Measurements from ENCODE around the gene JPH2. TPM values are rescaled to one million over a fixed set of nuclear protein-coding genes. Genes with fewer than 3 reads are reported as not detected.

The JPH2 gene
- total RNA-seq, 1 experiment from 2014 or later = 0.81 TPM

DNA sequence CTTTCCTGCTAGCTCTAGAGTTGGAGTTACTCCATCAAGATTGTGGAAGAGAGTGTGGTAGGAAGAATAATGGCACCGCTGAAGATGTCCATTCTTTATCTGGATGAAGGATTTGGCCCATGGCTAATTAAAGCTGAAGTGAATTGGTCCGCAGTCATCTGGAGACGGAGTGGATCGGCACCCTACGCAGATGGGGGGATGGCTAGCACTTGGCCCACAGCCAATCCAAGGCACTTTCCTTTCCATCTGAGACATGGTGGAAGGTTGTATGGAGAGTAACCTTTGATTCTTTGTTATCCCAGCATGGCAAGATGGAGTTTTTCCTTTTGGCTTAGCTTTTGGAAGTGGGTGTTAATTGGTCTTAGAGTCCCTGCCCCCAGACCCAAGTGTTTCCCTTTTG, 88.3 kb downstream of the JPH2 start:
- ChIA-PET CTCF (interaction anchor here (1.4 to 1.8 kb wide), 2 partner anchors 11 to 91 kb away, joined by 4 to 5 read pairs; no protein-coding TSS in a partner anchor), POLR2A (no interaction called here)
- DNase-seq (ENCODE audit: low spot score) (no peak), ATAC-seq (no peak)
- Mint-ChIP-seq H3K27me3 (ENCODE audit: low read depth) (no peaks in the 10 kb centered on the region; the same call in 1 of the 2 replicates), H3K27ac (no peak overlapping the region), H3K36me3 (no peaks in the 10 kb centered on the region), H3K4me3 (no peak overlapping the region), H3K4me1 (no peaks in the 10 kb centered on the region), H3K9me3 (peaks cover 5% of the 10 kb centered on the region; the same call in 1 of the 2 replicates)
- TF ChIP-seq, protein P1, sequence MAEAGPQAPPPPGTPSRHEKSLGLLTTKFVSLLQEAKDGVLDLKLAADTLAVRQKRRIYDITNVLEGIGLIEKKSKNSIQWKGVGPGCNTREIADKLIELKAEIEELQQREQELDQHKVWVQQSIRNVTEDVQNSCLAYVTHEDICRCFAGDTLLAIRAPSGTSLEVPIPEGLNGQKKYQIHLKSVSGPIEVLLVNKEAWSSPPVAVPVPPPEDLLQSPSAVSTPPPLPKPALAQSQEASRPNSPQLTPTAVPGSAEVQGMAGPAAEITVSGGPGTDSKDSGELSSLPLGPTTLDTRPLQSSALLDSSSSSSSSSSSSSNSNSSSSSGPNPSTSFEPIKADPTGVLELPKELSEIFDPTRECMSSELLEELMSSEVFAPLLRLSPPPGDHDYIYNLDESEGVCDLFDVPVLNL (CRISPR knock-in tag; IDR thresholded peaks at IDR 0.05; ENCODE audit: borderline replicate concordance, low read depth) = no peak
- no peak for TF ChIP-seq SMAD4 (CRISPR knock-in tag; IDR thresholded peaks at IDR 0.05)
- TF ChIP-seq, protein P2, sequence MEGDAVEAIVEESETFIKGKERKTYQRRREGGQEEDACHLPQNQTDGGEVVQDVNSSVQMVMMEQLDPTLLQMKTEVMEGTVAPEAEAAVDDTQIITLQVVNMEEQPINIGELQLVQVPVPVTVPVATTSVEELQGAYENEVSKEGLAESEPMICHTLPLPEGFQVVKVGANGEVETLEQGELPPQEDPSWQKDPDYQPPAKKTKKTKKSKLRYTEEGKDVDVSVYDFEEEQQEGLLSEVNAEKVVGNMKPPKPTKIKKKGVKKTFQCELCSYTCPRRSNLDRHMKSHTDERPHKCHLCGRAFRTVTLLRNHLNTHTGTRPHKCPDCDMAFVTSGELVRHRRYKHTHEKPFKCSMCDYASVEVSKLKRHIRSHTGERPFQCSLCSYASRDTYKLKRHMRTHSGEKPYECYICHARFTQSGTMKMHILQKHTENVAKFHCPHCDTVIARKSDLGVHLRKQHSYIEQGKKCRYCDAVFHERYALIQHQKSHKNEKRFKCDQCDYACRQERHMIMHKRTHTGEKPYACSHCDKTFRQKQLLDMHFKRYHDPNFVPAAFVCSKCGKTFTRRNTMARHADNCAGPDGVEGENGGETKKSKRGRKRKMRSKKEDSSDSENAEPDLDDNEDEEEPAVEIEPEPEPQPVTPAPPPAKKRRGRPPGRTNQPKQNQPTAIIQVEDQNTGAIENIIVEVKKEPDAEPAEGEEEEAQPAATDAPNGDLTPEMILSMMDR (IDR thresholded peaks at IDR 0.05) = no peak
- no peak for TF ChIP-seq CREB1 (CRISPR knock-in tag; IDR thresholded peaks at IDR 0.05)
- no peak for TF ChIP-seq STAT6 (CRISPR knock-in tag; conservative IDR thresholded peaks at IDR 0.05; ENCODE audit: low read depth)
- no peak for TF ChIP-seq USF2 (CRISPR knock-in tag; IDR thresholded peaks at IDR 0.05)
- TF ChIP-seq MAX (CRISPR knock-in tag; IDR thresholded peaks at IDR 0.05) = no peak
- TF ChIP-seq NFE2L1 (CRISPR knock-in tag; IDR thresholded peaks at IDR 0.05) = no peak
- no peak for TF ChIP-seq FOXK1 (CRISPR knock-in tag; IDR thresholded peaks at IDR 0.05)
- TF ChIP-seq ZNF317 (CRISPR knock-in tag; IDR thresholded peaks at IDR 0.05; ENCODE audit: borderline replicate concordance, low read depth) = no peak
- TF ChIP-seq ETV6 (CRISPR knock-in tag; IDR thresholded peaks at IDR 0.05) = no peak

DNA sequence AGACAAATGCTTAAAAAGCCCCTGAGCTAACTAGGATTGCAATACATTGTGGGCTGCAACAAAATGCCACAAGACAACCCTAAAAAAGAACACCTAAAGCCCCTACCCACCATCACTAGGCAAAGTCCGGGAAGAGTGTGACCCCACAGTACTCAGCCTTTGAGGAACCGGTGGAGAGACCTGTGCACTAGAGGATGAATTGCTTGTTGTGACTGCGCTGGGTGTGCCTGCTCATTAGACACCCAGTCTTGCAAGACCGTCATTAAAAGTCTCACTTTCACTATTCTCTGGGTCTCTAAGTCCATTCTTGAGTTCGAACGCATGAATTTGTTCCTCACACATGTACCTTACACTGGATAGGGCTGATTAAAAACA, 88.7 kb downstream of the JPH2 start:
- ChIA-PET POLR2A (no interaction called here), CTCF (no interaction called here)
- peaks cover 5% of the 10 kb centered on the region; the same call in 1 of the 2 replicates for H3K9me3 Mint-ChIP-seq
- no peaks in the 10 kb centered on the region for H3K4me1 Mint-ChIP-seq
- TF ChIP-seq E2F1 (CRISPR knock-in tag; IDR thresholded peaks at IDR 0.05) (no peak), ZBTB43 (CRISPR knock-in tag; IDR thresholded peaks at IDR 0.05) (no peak), AR (CRISPR knock-in tag; IDR thresholded peaks at IDR 0.05) (no peak), CDX4 (CRISPR knock-in tag; IDR thresholded peaks at IDR 0.05; ENCODE audit: borderline replicate concordance) (no peak)
- no peak overlapping the region for H3K27ac Mint-ChIP-seq
- ATAC-seq (no peak), DNase-seq (ENCODE audit: low spot score) (no peak)
- no peaks in the 10 kb centered on the region for H3K36me3 Mint-ChIP-seq
- no peak overlapping the region for H3K4me3 Mint-ChIP-seq
- no peaks in the 10 kb centered on the region; the same call in 1 of the 2 replicates for H3K27me3 Mint-ChIP-seq (ENCODE audit: low read depth)

Measured in WTC11 (cell line).